ENCODE results near the gene NCAPG2.

GRCh38 chr7:158733775-158734494 is 29.3 kb upstream of the NCAPG2 start:
- TF ChIP-seq REST (IDR thresholded peaks at IDR 0.05; ENCODE audit: insufficient read depth in 1 of 2, low read depth in 2 of 2, low read length in 2 of 2): no peak
- TF ChIP-seq POLR2AphosphoS5 (IDR thresholded peaks at IDR 0.05; ENCODE audit: low read depth, low read length): no peak
- TF ChIP-seq SIN3A (IDR thresholded peaks at IDR 0.05; ENCODE audit: borderline replicate concordance, insufficient read depth, low read length): no peak
- no peak for TF ChIP-seq TAF1 (IDR thresholded peaks at IDR 0.05; ENCODE audit: borderline replicate concordance, insufficient read depth, low read length)
- no peak for TF ChIP-seq FOXP2 (optimal IDR thresholded peaks at IDR 0.05; ENCODE audit: borderline replicate concordance, extremely low read depth, extremely low read length, insufficient read depth)

All from PFSK-1 (cell line).